OCI-LY3 (cell line): ENCODE measurements around the gene DHDDS.

Experiments
- CTCF ChIP-seq: fragments of 200-600, 300-600 bp; sonication (generic); IDR thresholded peaks from 2 replicates; pipeline ENCODE4 v1.5.1; 2014; ENCODE audit warnings: antibody characterized with exemption, low read length, low read depth
- EZH2phosphoT487 ChIP-seq: fragments of 200-600 bp; shearing (Covaris generic); IDR thresholded peaks from 2 replicates; pipeline ENCODE4 v1.6.1; 2018; ENCODE audit warnings: antibody characterized with exemption, mixed run types, low read depth

DNA sequence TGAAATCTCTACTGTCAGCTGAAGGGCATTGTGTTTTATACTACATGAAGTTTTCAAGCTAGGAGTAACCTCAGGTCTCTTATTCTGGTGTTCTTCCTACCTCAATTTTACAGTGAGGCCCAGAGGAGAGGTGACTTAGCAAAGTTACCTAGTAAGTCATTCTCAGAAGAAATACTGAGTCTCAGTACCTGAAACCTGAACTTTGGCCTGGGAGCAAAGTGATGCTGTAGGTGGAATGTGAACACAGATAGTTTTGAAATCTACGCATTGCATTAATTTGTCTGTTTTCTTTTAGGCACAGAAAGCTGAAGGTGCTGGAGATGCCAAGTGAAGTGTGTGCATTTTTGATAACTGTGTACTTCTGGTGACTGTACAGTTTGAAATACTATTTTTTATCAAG is 42.7 kb downstream of the DHDDS start:
- TF ChIP-seq CTCF (no peak), EZH2phosphoT487 (no peak)
